ENCODE data around the gene CMKLR1.

CMKLR1 gene

DNA sequence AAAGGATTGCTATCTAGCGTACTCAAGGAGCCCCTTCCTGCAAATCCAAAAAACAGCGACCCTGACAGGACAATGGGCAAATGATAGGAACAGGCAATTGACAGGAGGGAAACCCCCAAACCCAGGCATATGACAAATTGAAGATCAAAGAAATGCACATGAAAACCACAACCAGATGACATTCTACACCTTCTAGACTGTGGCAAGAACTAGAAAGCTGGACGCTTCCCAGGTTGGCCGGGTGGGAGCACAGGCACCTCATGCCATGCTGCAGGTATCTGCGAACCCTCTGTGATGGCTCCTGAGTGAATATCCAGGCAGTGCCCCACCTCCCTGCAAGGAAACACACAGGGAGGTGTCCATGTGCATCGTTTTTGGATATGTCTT is 37.1 kb downstream of the CMKLR1 start:
- in situ Hi-C loops (cut with MboI; ENCODE audit: low sequenced_read_pairs): no loop called here

DNA sequence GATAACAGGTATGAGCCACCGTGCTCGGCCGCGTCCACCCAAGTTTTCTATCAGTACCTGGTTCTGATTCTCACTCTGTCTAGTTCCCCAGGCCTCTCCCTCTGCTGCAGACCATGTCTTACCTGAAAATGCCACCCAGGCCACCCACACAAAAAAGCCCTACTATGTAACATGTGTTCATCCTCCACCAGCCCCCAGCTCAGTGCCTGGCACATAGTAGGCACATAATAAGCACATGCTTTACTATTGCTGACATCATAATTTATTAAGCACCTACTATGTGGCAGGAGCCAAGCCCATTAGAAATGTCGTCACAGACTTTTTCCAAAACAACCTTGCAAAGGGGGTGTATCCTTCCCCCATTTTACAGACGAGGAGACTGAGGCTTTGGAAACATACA is 37.8 kb downstream of the CMKLR1 start:
- in situ Hi-C loops (cut with MboI; ENCODE audit: low sequenced_read_pairs): no loop called here

DNA sequence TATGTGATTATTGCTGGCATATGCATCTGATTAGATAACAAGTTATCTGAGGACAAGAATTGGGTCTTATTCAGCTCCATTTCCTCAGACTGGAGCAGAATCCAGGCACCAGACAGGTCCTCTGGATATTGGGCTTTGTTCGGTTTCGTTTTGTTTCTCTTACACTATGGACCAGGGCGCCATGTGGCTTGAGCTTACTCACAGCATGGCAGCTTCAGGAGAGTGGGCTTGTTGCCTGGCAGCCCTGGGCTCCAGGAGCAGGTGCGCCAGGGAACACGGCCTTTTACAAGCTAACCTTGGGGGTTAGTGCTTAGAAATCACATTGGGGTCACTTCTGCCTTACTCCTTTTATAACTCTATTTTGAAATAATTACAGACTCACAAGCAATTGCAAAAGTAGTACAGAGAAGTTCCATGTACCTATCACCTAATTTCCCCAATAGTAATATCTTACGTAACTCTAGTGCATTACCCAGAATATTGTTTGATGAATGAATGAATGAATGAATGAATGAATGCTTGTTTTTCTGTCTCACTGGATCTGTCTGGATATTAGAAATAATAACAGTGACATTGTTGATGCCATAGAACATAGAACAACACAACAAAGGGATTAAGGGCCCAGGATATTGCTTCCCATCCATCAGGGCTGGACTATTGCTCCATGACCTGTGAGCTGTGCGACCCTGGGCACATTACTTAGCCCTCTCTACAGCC is 39.0 kb downstream of the CMKLR1 start:
- in situ Hi-C loops (cut with MboI; ENCODE audit: low sequenced_read_pairs): no loop called here

DNA sequence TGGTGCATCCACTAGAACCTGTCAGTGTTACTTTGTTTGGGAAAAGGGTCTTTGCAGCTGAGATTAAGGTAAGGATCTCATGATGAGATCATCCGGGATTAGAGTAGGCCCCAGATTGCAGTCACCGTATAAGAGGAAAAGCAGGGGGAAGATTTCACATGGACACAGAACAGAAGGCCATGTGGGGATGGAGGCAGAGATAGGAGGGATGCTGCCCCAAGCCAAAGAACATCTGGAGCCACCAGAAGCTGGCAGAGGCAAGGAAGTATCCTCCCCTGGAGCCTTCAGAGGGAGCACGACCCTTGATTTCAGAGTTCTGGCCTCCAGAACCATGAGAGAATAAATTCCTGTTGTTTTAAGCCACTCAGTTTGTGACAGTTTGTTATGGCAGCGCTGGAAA is 39.6 kb downstream of the CMKLR1 start:
- in situ Hi-C loops (cut with MboI; ENCODE audit: low sequenced_read_pairs): no loop called here

DNA sequence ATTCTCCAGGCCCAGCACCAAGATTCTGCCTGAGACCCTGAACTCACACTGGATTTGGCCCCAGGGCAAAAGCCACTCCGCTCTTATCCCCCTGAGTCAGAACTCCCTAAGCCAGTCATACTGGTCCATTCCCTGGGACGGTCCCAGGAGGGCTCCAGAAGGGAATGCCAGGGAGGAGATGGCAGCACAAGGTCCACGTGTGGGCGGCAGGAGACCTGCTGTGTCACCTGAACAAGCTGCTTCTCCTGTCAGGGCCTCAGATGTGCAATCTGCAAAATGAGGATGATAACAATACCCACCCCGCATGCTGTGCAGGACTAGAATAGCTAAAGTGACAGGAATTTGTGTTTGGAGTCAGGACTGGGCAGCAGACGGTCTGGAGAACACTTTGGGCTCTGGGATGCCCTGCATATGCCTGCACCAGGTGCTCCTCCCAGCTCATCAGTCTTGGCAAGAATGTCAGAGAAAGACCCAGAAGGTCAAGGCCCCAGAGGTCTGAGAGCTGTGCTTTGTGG is 40.3 kb downstream of the CMKLR1 start:
- in situ Hi-C loops (cut with MboI; ENCODE audit: low sequenced_read_pairs): no loop called here

DNA sequence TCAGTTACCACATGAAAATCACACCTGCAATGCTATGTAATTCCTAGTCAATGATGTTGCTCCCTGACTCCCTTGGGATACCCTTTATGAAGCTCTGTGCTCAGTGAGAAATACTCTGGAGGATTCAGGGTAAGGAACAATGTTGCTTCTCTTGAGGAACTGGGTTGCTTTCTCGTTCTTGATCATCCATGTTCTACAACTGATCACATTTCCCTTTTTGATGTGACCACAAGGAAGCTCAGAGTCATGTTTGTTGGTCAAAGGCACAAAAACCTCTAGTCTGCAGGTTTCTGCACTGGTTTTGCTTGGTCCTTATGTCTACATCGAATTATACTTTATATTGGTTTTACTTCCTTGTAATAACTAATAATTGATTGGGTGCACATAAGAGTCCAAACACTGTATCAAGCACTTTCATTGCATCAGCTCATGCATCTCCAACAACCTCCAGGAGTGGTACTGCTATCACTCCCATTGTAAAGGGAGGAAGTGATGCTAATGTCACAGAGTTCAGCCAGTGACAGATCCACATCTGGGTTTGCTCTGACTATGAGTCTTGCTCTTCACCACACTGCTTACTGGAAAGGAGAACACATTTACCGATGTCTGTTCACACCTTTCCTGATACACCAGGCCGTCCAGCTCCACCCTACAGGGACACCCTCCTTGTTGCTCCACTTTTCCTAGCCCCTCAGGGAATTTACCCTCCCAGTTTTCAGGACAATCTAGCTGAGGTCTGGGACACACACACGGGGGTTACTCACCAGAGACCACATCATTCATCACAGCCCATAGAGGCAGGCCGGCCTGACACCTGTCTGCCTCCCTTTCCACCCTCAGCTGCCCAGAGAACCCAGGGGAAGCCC is 41.0 kb downstream of the CMKLR1 start:
- in situ Hi-C loops (cut with MboI; ENCODE audit: low sequenced_read_pairs): no loop called here

DNA sequence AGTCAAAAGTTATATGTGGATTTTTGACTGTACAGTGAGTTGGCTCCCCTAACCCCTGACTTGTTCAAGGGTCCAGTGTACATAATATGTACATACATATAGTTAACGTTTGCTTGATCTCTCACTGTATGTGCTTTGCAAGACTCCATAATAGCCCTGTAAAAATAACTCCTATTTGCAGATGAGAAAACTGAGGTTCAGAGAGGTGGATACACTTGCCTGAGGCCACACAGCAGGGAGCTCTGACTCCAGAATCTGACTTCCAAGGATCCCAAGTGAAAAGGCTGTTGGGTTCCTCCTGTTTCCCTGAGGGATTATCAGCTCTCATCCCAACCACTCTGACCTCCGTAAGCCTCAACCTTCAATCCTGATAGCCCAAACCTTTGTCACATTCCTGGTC is 41.7 kb downstream of the CMKLR1 start:
- in situ Hi-C loops (cut with MboI; ENCODE audit: low sequenced_read_pairs): no loop called here

DNA sequence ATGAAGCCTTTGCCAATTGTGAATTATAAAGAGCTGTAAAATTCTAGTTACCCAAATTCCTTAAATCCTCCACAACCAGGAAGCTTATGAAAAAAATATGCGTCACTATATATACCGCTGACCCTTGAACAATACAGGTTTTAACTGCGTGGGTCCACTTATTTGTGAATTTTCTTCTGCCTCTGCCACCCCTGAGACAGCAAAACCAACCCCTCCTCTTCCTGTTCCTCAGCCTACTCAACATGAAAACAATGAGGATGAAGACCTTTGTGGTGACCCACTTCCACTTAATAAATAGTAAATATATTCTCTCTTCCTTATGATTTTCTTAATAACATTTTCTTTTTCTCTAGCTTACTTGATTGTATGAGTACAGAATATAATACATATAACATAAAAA is 42.2 kb downstream of the CMKLR1 start:
- in situ Hi-C loops (cut with MboI; ENCODE audit: low sequenced_read_pairs): no loop called here

DNA sequence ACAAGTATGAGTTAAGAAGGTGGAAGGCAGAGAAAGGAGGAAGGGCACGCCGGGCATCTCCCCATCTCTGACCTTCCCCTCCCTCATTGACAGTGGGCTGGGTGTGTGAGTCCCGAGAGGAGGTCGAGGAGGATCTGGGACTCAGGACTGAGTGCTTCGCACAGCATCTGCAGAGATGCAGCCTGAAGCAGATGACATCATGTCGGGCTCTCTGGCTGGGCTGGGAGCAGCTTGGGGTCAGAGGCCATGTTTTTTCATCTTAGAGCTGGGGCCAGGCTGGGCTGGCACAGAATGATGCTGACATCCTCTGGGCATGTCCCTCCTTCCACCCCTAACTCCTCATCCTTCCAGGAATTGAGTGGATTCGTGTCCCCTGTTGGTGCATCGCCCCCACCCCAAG is 43.5 kb downstream of the CMKLR1 start:
- in situ Hi-C loops (cut with MboI; ENCODE audit: low sequenced_read_pairs): no loop called here

DNA sequence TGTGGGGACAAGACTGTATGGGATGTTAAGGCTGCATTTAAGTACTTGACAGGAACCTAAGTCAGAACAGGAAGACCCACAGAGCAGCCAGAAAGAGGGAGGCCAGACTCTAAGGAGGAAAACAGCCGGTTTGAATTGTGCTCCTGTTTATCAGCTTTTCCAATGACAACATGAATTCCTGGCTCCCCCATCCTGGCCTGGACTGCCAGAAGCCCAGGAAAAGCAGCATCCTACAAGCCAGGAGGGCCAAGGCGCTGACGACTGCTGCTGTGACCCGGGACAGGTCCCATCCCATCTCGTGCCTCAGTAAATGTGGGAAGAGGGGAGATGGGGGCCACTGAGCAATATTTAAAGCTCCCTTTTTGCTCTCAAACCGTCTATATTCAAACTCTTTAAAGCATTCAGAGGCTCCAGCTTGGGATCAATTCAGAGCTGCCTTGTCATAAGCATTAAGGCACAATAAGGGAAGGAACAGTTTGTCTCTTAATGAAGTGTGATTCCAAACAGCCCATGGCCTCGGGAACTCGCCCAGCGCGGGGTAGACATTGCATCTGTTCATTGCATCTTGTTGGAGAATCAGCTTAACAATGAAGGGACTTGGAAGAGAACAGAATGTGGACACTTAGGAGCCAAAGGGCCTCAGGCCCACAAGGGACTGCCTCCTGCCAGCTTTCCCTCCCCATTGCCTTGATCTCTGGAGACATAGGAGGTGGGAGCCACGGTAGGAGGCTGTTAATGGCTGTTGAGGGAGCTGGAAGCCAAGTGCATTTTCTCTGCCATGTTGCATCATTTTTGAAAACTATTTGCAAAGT is 49.6 kb downstream of the CMKLR1 start:
- in situ Hi-C loops (cut with MboI; ENCODE audit: low sequenced_read_pairs): no loop called here

DNA sequence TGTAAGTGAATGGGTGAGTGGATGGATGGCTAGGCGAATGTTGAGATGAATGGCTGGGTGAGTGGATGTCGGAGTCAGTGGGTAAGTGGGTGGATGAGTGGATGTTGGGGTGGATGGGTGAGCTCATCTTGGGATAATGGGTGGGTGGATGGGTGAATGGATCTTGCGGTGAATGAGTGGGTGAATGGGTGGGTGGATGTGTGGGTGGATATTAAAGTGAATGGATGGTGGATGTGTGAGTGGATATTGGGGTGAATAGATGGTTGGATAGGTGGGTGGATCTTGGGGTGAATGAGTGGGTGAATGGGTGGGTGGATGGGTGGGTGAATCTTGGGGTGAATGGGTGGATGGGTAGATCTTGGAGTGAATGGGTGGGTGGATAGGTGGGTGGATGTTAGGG is 51.9 kb downstream of the CMKLR1 start:
- in situ Hi-C loops (cut with MboI; ENCODE audit: low sequenced_read_pairs): no loop called here

DNA sequence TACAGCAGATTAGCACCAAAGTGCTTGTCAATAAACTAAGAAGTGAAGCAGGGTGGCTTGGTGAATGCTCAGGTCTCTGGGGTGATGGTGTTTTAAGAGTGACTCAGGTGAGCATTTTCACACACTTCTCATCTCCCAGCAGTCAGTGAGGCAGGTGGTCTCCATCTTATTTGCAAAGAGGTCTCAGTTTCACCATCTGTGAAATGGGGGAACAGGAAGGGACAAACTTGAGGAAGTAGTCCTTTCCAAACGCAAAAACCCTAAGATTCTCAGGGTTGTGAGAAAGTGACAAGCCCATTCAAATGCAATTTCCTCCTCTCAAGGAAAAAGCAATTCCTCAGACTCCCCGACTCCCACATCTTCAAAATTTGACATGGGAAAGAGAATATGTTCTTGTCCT is 54.1 kb downstream of the CMKLR1 start:
- in situ Hi-C loops (cut with MboI; ENCODE audit: low sequenced_read_pairs): no loop called here

DNA sequence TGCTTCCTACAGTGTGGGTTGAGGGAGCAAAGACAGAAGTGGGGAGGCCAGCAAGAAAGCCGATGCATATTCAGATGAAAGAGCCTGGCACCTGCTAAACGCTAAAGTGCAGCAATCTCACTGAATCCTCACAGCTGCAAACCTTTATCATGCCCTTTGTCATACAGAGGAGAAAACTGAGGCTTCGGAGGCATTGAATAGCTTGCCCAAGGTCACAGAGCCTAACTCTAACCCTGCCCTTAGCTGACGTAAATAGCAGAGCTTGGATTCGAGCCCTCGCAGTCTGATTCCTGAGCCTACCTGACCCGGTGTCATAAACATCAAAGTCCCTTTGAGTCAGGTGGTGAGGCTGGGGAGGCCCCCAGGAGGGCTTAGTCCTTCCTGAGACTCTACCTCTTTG is 54.9 kb downstream of the CMKLR1 start:
- in situ Hi-C loops (cut with MboI; ENCODE audit: low sequenced_read_pairs): no loop called here

DNA sequence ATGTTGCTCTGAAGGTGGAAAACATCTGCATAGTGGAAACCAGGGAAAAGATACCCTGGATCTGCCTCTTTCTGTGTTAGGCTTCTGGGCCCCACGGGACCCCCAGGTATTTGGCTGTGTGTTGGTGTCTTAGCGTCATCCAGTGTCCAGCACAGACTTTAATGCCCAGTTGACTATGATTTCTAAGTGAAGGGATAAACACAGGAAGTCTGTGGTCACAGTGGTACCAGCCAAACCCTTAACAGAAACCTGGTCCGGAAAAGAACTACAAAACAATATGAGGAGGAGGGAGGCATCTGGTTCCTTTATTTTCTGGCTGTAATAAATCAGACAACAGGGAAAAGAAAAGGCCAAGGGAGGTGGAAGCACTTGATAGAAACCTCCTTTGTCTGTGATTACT is 56.4 kb downstream of the CMKLR1 start:
- in situ Hi-C loops (cut with MboI; ENCODE audit: low sequenced_read_pairs): no loop called here

DNA sequence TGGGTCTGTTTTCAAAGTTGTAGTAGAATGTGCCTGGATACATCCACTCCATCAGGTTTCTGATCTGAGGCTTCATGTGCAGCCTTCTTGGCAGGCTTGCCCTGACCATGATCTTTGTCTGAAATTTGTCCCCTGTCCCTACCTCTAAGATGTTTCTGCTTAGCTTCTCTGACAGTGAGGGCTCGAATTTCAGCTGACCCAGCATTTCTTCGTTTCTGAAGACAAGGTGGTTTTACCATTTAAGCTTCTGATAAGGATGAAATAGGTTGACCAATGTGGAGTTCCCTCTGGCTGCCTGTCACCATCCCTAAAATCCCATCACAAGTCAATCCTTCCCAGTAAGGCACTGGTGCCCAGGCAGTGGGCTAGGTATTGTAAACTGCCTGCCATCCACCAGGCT is 57.0 kb downstream of the CMKLR1 start:
- in situ Hi-C loops (cut with MboI; ENCODE audit: low sequenced_read_pairs): no loop called here

DNA sequence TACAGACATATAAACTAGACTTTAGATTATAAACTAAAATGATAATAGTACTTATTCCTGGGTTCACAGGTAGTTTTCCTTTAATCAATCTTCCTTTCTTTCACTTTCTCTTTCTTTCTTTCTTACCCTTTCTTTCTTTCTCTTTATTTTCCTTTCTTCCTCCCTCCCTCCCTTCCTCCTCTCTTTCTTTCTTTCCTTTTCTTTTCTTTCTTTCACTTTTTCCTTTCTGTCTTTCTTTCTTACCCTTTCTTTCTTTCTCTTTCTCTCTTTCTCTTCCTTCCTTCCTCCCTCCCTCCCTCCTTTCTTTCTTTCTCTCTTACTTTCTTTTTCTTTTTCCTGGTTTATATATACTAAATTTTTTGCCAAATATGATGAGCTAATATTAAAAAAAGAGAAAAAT is 61.5 kb downstream of the CMKLR1 start:
- in situ Hi-C loops (cut with MboI; ENCODE audit: low sequenced_read_pairs): no loop called here

DNA sequence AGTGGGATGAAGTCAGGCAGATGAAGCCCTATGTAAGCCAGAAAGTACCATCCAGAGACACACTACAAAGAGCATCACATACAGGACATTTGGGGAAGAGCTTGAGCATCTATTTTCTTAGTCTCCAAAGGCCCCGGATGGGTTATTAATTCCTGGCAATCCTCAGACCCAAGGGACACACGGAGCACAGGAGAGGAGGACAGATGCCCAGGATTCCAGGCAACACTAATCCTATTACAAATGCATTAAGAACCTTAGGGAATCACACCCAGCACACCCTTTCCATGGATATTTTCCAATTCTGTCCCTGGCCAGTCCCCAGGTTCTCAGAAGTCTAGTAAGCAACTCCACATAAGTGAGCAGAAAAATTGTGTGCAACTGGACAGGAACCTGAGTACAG is 65.9 kb downstream of the CMKLR1 start:
- in situ Hi-C loops (cut with MboI; ENCODE audit: low sequenced_read_pairs): no loop called here

DNA sequence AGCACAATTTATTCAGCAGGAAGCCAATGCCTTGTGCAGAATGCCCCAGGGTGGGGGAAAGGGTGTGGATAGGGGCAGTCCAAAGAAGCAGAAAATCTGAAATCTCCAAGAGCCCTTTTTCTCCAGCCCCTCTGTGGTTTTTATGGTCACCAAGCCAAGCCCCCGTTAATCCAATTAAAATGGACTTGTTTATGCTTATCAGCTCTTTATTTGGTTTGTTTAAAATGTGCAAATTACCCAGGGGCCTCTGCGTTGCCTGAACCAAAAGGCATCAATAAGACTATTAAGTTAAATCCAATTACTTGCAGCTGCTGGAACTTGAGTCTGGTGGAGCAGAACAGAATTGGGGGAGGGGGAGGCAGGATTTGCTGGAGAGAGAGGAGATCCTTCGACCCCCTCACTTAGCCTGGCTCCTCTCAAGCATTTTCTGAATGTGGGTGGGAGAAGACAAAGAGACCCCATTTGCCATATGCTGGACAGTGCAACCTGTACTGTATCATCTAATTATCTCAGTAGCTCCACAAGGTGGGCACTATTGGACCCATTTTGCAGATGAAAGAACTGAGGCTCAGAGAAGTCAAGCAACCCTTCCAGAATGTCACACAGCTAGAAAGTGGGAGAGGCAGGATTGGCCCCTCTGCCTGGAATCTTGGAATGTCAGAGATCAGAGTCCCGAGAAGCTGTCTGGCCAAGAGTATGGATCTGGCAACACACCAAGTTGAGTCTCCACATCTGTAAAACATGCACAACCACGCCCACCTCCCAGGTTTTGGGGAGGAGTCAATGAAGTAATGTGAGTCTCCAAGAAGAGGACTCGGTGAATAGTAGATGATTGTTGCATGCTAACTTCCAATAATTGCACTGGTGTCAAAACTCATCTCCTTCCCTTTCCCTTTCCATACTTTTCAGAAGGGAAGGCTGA is 66.9 kb downstream of the CMKLR1 start:
- in situ Hi-C loops (cut with MboI; ENCODE audit: low sequenced_read_pairs): no loop called here

DNA sequence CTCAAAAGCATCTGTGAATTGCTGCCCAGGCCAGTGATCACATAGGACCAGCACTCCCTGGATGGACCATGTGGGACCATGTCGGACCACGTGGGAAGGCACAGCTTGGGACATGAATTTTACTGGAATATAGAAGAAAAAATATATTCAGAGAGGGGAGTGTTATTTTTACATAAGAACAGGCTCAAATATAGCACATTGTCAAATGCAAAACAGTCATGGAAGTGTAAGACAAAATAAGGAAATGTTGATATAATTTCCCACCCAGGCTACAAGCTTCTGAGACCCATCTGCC is 68.3 kb downstream of the CMKLR1 start:
- in situ Hi-C loops (cut with MboI; ENCODE audit: low sequenced_read_pairs): no loop called here

DNA sequence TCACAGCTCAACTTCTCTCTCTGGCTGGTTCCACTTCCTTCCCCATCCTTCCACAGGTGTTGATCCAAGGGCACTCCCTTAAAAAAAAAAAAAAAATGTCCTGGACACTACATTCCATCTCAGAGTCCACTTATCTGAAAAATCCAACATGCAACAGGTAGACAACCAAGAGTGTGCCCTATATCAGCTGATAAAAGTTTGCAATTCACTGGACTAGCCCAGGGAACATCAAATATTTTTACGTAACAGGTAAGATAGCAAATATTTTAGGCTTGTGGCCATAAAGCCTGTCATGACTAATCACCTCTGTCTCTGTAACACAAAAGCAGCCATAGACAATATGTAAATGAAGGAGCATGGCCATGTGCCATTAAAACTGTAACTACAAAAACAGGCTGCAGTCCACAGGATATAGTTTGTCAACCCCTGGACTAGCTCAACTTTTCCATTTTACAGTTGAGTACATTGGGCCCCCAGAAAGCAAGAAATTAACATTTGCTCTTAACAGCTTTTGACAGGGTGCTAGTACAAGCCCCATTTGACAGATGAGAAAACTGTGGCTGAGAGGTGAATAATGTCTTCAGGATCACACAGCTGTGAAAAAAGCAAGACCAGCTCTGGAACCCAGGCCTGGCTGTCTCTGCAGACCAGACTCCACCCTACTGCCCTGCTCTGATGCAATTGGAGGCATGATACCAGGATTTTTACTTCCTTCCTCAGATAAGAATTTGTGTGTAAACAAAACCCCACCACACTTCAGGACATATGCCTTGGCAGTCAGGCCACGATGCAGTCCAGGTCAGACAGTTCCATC is 68.9 kb downstream of the CMKLR1 start:
- in situ Hi-C loops (cut with MboI; ENCODE audit: low sequenced_read_pairs): no loop called here
